ENCODE results near the gene PTPDC1. TPM values are rescaled to one million over a fixed set of nuclear protein-coding genes. Genes with fewer than 3 reads are reported as not detected.

PTPDC1 gene
- total and polyA plus RNA-seq, 2 donors (not counting 1 experiment from before 2014, with no cell fraction given) = 3.7 to 9.8 TPM

DNA sequence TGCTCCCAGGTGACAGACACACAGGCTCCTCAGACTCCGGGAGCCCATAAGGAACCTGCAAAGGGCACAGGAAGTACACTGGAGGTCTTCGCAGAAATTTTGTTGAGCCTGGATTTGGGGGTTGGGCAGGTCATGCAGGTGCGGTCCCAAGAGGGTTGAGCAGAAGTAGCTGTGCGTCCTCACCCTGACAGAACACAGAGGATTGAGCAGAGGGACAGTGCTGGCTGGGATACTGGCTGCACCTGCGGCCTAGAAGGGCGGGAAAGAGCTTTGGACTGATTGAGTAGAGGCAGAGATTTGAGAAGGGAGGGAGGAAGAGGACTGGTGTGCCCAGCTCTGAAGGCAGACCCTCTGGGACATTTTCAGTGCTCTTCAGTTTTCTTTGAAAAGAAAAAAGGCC, 65.4 kb downstream of the PTPDC1 start:
- no peak overlapping the region for H3K4me3 ChIP-seq (ENCODE audit: control extremely low read depth in 1 of 5, extremely low read depth in 1 of 5, insufficient read depth in 1 of 5, low read depth in 2 of 5, low read length in 4 of 5)
- ATAC-seq (ENCODE audit: low read depth) (peak; percentile 57), DNase-seq (no peak)
- peak overlapping the region; percentile 56 for H2AFZ ChIP-seq (ENCODE audit: insufficient read depth, low read depth, low read length, poor library complexity, severe bottlenecking)
- H3K27ac ChIP-seq (ENCODE audit: low read length in 2 of 2) = no peak overlapping the region
- H4K20me1 ChIP-seq (ENCODE audit: control insufficient read depth, insufficient read depth, low read length, poor library complexity, severe bottlenecking) = no peaks in the 10 kb centered on the region
- intact Hi-C loops (cut with micrococcal nuclease) = no loop called here
- no peaks in the 10 kb centered on the region for H3K27me3 ChIP-seq (replicated peaks in 1 of 4; ENCODE audit: control extremely low read depth in 1 of 4, control insufficient read depth in 3 of 4, insufficient read depth in 4 of 4, low read length in 3 of 4)
- CTCF ChIA-PET = interaction anchor here (0.8 kb wide), 2 partner anchors 15 to 84 kb away, joined by 3 read pairs; no protein-coding TSS in a partner anchor
- H3K4me2 ChIP-seq (replicated peaks; ENCODE audit: low read depth, low read length, poor library complexity, severe bottlenecking) = peak overlapping the region; percentile 59
- H3K9me3 ChIP-seq (ENCODE audit: control extremely low read depth in 1 of 3, control insufficient read depth in 2 of 3, insufficient read depth in 1 of 3, low read length in 2 of 3) = no peaks in the 10 kb centered on the region
- Mint-ChIP-seq H3K27ac (peak overlapping the region; percentile 87), H3K4me3 (peak overlapping the region; percentile 60), H3K27me3 (no peaks in the 10 kb centered on the region), H3K4me1 (peaks cover 54% of the 10 kb centered on the region), H3K9me3 (ENCODE audit: insufficient read depth) (peaks cover 5% of the 10 kb centered on the region)
- H3K36me3 ChIP-seq (replicated peaks in 1 of 2; ENCODE audit: control extremely low read depth in 1 of 2, control insufficient read depth in 1 of 2, extremely low read depth in 1 of 2, insufficient read depth in 2 of 2, low read length in 1 of 2) = no peaks in the 10 kb centered on the region
- peaks cover 39 to 40% of the 10 kb centered on the region in 2 donors for H3K4me1 ChIP-seq (ENCODE audit: control insufficient read depth in 2 of 2, insufficient read depth in 2 of 2, low read length in 2 of 2)
- 34% methylated on average over 6 of the region's 6 CpGs for WGBS (ENCODE audit: insufficient coverage)
- no peak overlapping the region for H3K9ac ChIP-seq (ENCODE audit: low read length)
- no peak for TF ChIP-seq EZH2 (IDR thresholded peaks at IDR 0.05; ENCODE audit: borderline replicate concordance, insufficient read depth, low read depth, low read length, poor library complexity, severe bottlenecking)
- TF ChIP-seq, protein P1, sequence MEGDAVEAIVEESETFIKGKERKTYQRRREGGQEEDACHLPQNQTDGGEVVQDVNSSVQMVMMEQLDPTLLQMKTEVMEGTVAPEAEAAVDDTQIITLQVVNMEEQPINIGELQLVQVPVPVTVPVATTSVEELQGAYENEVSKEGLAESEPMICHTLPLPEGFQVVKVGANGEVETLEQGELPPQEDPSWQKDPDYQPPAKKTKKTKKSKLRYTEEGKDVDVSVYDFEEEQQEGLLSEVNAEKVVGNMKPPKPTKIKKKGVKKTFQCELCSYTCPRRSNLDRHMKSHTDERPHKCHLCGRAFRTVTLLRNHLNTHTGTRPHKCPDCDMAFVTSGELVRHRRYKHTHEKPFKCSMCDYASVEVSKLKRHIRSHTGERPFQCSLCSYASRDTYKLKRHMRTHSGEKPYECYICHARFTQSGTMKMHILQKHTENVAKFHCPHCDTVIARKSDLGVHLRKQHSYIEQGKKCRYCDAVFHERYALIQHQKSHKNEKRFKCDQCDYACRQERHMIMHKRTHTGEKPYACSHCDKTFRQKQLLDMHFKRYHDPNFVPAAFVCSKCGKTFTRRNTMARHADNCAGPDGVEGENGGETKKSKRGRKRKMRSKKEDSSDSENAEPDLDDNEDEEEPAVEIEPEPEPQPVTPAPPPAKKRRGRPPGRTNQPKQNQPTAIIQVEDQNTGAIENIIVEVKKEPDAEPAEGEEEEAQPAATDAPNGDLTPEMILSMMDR (IDR thresholded peaks at IDR 0.05) = no peak
- POLR2A ChIA-PET = no interaction called here
- H3K79me2 ChIP-seq (ENCODE audit: control insufficient read depth, insufficient read depth, low read length) = no peaks in the 10 kb centered on the region

DNA sequence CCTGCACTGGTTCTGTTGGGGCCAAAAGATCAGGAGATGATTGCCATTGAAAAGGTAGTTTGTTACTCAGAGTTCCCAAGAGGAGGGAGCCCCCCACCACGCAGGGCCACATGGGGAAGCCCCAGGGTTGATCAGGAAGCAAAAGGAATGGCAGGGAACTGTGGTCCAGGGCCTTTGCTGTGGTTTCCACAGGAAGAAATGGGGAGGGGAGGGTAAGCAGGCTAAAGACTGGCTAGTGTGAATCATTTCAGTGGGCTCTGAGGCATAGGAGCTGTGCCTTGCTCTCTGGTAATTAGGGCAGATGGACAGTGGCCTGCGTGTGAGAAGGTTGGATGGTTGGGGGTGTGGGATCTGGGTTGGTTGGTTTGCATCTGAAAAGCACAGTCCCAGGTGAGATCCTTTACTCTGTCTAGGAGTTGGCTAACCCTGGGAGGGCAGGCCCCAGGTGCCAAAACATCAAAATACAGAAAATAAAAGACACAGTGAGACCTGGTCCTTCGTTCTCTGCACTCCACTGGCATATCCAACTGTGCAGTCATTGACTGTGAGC, 66.1 kb downstream of the PTPDC1 start:
- POLR2A ChIA-PET = no interaction called here
- Histone ChIP-seq H3K9ac (ENCODE audit: low read length) (no peak overlapping the region), H3K36me3 (replicated peaks in 1 of 2; ENCODE audit: control extremely low read depth in 1 of 2, control insufficient read depth in 1 of 2, extremely low read depth in 1 of 2, insufficient read depth in 2 of 2, low read length in 1 of 2) (no peaks in the 10 kb centered on the region), H3K79me2 (ENCODE audit: control insufficient read depth, insufficient read depth, low read length) (no peaks in the 10 kb centered on the region), H3K4me2 (replicated peaks; ENCODE audit: low read depth, low read length, poor library complexity, severe bottlenecking) (peak overlapping the region; percentile 59), H3K4me3 (ENCODE audit: control extremely low read depth in 1 of 5, extremely low read depth in 1 of 5, insufficient read depth in 1 of 5, low read depth in 2 of 5, low read length in 4 of 5) (no peak overlapping the region), H3K27ac (ENCODE audit: low read length in 2 of 2) (no peak overlapping the region), H2AFZ (ENCODE audit: insufficient read depth, low read depth, low read length, poor library complexity, severe bottlenecking) (no peak overlapping the region), H3K27me3 (replicated peaks in 1 of 4; ENCODE audit: control extremely low read depth in 1 of 4, control insufficient read depth in 3 of 4, insufficient read depth in 4 of 4, low read length in 3 of 4) (no peaks in the 10 kb centered on the region), H4K20me1 (ENCODE audit: control insufficient read depth, insufficient read depth, low read length, poor library complexity, severe bottlenecking) (no peaks in the 10 kb centered on the region), H3K4me1 (ENCODE audit: control insufficient read depth in 2 of 2, insufficient read depth in 2 of 2, low read length in 2 of 2) (peaks cover 39 to 41% of the 10 kb centered on the region in 2 donors), H3K9me3 (ENCODE audit: control extremely low read depth in 1 of 3, control insufficient read depth in 2 of 3, insufficient read depth in 1 of 3, low read length in 2 of 3) (peaks cover 0 to 3% (median 0%) of the 10 kb centered on the region in 3 donors)
- WGBS (ENCODE audit: insufficient coverage) = 61% methylated on average over 3 of the region's 3 CpGs
- DNase-seq (no peak), ATAC-seq (ENCODE audit: low read depth) (no peak)
- CTCF ChIA-PET = no interaction called here
- peak overlapping the region; percentile 87 for H3K27ac Mint-ChIP-seq
- H3K4me3 Mint-ChIP-seq = no peak overlapping the region
- H3K27me3 Mint-ChIP-seq = no peaks in the 10 kb centered on the region
- TF ChIP-seq, protein P1 (IDR thresholded peaks at IDR 0.05) = no peak
- TF ChIP-seq EZH2 (IDR thresholded peaks at IDR 0.05; ENCODE audit: borderline replicate concordance, insufficient read depth, low read depth, low read length, poor library complexity, severe bottlenecking) = no peak
- H3K4me1 Mint-ChIP-seq = peaks cover 55% of the 10 kb centered on the region
- intact Hi-C loops (cut with micrococcal nuclease) = no loop called here
- peaks cover 5% of the 10 kb centered on the region for H3K9me3 Mint-ChIP-seq (ENCODE audit: insufficient read depth)
